ENCODE results near the gene TAF6.

Gene TAF6

GRCh38 chr7:100098913-100099312, 20.2 kb downstream of the TAF6 start:
- in situ Hi-C loops (cut with MboI; ENCODE audit: low sequenced_read_pairs), result no loop called here

GRCh38 chr7:100095704-100096103, 23.5 kb downstream of the TAF6 start:
- in situ Hi-C loops (cut with MboI; ENCODE audit: low sequenced_read_pairs), result no loop called here

GRCh38 chr7:100095289-100095688, 23.9 kb downstream of the TAF6 start:
- in situ Hi-C loops (cut with MboI; ENCODE audit: low sequenced_read_pairs), result no loop called here

GRCh38 chr7:100093925-100094486, 25.2 kb downstream of the TAF6 start:
- in situ Hi-C loops (cut with MboI; ENCODE audit: low sequenced_read_pairs), result no loop called here

- in situ Hi-C loops (cut with MboI; ENCODE audit: low sequenced_read_pairs), result no loop called here
These were observed 25.7 kb downstream of the TAF6 start for GRCh38 chr7:100093498-100093897.

GRCh38 chr7:100093054-100093453, 26.1 kb downstream of the TAF6 start:
- in situ Hi-C loops (cut with MboI; ENCODE audit: low sequenced_read_pairs), result no loop called here

GRCh38 chr7:100091411-100092181, 27.6 kb downstream of the TAF6 start:
- in situ Hi-C loops (cut with MboI; ENCODE audit: low sequenced_read_pairs), result no loop called here

- in situ Hi-C loops (cut with MboI; ENCODE audit: low sequenced_read_pairs), result no loop called here
These were observed 28.4 kb downstream of the TAF6 start for GRCh38 chr7:100090527-100091410.

- in situ Hi-C loops (cut with MboI; ENCODE audit: low sequenced_read_pairs), result no loop called here
These were observed 29.5 kb downstream of the TAF6 start for GRCh38 chr7:100089458-100090196.

GRCh38 chr7:100088621-100089457, 30.3 kb downstream of the TAF6 start, which contains the start of gene COPS6:
Gene COPS6, plus strand, starts transcription at chr7:100088969. Its CDS starts 22 bp downstream, at chr7:100088991.
- in situ Hi-C loops (cut with MboI; ENCODE audit: low sequenced_read_pairs), result no loop called here

- in situ Hi-C loops (cut with MboI; ENCODE audit: low sequenced_read_pairs), result no loop called here
These were observed 31.0 kb downstream of the TAF6 start for GRCh38 chr7:100088095-100088620.

- in situ Hi-C loops (cut with MboI; ENCODE audit: low sequenced_read_pairs), result no loop called here
These were observed 32.0 kb downstream of the TAF6 start for GRCh38 chr7:100087055-100087750.

GRCh38 chr7:100085515-100085914, 33.6 kb downstream of the TAF6 start:
- in situ Hi-C loops (cut with MboI; ENCODE audit: low sequenced_read_pairs), result no loop called here

GRCh38 chr7:100082978-100083377, 36.2 kb downstream of the TAF6 start:
- in situ Hi-C loops (cut with MboI; ENCODE audit: low sequenced_read_pairs), result no loop called here

- in situ Hi-C loops (cut with MboI; ENCODE audit: low sequenced_read_pairs), result no loop called here
These were observed 37.5 kb downstream of the TAF6 start, which contains the start of gene ZNF3 for GRCh38 chr7:100081535-100082102. Gene ZNF3, minus strand, starts transcription at chr7:100081723. Its CDS starts 4,366 bp downstream, at chr7:100077357.

GRCh38 chr7:100080907-100081534, 38.1 kb downstream of the TAF6 start:
- in situ Hi-C loops (cut with MboI; ENCODE audit: low sequenced_read_pairs), result no loop called here

GRCh38 chr7:100079024-100079560, 40.1 kb downstream of the TAF6 start:
- in situ Hi-C loops (cut with MboI; ENCODE audit: low sequenced_read_pairs), result no loop called here

- in situ Hi-C loops (cut with MboI; ENCODE audit: low sequenced_read_pairs), result no loop called here
These were observed 42.0 kb downstream of the TAF6 start for GRCh38 chr7:100077205-100077604.
